GM19025 (cell line): Measurements from ENCODE around the gene GSE1.

Source experiments
- ATAC-seq: cut with Tn5 transposase; IDR thresholded peaks from one replicate; pipeline ENCODE4 v1.9.1; 2021; ENCODE audit warnings: mild to moderate bottlenecking, low read depth, moderate library complexity; ENCODE audit not compliant: unreplicated experiment

Gene GSE1

DNA sequence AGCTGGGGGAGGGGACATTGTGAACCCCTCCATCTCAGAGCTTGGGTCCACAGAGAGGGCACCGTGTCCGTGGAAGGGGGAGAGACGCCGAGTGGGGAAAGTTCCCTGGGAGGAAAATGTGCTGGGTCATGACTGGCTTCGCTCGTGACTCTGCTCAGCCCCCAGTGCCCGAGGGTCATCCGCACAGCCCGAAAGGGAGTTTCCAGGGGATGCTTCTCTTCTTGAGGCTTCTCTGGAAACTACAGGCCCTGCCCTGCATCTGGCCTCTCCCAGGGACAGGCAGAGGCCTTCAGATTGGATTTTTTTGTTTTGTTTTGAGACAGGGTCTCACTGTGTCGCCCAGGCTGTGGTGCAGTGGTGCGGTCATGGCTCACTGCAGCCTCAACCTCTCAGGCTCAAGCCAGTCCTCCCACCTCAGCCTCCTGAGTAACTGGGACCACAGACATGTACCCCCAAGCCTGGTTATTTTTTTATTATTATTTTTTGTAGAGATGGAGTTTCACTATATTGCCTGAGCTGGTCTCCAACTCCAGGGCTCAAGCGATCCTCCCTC is 9.8 kb upstream of the GSE1 start:
- ATAC-seq = no peak

DNA sequence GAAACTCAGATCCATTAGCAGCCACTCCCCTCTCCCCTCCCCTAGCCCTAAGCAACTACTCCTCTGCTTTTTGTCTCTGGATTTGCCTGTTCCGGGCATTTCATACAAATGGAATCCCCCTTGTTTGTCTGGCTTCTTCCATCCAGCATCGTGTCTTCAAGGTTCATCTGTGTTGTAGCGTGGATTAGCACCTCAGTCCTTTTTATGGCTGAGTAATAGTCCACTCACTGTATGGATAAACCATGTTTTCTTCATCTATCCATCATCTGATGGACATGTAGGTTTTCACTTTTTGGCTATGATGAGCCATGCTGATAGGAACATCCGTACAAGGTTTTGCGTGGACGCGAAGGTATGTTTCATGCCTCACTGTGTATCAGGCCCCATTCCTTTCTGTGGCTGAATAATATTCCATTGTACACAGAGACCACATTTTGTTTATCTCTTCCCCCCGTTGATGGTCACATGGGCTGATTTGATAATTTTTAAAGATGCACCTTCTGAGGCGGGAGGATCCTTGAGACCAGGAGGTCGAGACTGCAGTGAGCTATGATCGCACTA is 8.9 kb upstream of the GSE1 start:
- ATAC-seq = no peak

DNA sequence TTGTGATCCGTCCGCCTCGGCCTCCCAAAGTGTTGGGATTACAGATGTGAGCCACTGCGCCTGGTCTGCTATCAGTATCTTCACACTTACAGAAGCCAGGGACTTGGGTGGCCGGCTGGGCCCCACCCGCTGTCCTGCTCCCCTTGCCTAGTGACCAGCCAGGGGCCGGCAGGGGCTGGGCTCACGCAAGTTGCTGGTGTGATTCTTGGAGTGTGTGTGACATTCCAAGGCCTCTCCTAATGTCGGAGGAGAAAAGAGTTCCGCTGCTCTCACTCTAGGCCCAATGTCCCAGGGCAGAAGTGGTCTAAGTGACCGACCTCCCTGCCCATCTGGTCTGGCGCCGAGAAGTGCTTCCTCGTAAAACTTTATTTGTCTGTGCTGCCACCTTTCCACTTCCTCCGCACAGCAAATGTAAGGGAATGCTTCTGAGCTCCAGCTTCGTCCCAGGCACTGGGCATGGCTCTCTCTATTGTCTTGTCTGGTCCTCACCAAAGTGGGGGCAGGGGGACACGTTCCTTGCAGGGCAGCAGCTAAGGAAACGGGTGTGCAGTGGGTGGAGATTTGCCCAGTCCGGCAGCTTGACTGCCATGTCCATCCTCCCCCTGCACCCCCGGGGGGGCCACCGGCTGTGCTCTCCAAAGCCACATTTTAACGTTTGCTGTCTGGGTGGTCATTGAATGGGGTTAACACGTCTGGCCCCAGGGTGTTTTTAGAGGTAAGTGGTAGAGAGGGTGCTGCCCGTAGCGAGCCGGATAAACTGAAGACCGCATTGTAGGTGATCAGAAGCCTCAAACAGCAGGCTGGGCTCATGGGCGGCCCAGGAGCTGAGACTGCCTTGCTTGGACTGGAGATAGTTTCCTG is 7.8 kb upstream of the GSE1 start:
- ATAC-seq = no peak

DNA sequence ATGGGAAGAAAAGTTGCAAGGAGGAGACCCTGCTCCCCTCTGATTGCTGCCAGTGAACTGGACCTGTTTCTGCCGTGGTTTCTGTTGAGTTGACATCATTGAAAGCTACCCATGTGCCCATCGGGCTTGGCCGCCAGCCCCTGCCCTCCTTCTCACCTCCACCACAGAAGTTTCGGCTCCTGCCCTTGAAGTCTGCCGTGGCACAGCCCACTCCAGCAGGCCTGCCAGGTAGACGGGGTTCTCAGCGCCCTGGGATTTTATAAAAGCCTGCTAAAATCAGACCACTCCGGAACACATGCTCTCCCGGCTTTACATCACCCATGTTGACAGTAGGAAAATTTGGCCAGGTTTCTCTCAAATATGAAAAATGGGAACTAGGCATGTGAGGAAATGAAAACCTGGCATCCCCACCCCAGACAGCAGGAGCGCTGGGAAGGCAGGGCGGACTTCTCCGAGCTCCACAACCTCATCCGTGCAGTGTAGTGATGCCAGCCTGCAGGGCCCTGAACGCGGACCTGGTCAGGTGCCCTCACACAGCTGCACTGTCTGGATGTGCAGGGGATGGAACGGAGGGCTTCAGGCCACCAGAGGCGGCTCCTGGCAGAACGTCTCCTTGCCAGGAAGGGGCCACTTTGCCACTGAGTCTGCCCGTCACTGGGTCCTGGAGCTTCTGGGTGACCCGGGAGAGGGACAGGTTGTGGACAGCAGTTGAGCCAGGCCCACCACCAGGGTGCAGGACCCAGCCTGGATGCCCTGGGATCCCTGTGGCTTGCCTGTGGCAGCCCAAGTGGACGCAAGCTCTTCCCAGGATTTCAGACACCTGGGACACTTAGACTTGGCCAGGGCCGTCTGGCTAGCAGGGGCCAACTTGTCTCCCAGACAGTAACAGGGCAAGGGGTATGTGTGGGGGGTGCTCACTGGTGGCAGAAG is 6.9 kb upstream of the GSE1 start:
- no peak for ATAC-seq

DNA sequence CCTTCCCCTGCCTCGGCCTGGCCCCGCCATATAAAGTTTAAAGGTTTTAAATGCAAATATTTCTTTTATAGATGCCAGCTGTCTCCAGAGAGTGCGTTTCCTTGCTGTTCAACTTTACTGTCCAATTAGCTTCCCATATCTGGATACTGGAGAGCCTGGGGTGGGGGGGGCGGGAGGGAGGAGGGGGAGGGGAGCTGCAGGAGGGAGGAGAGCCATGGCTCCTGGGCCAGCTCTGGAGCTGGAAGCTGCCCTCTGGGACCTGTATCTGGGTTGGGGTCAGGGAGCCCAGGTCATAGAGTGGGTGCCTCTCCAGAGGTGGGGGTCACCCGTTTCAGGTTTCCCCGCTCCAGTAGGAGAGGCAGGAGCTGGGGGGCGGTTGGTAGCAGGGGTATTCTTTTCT is 6.2 kb upstream of the GSE1 start:
- ATAC-seq = no peak

DNA sequence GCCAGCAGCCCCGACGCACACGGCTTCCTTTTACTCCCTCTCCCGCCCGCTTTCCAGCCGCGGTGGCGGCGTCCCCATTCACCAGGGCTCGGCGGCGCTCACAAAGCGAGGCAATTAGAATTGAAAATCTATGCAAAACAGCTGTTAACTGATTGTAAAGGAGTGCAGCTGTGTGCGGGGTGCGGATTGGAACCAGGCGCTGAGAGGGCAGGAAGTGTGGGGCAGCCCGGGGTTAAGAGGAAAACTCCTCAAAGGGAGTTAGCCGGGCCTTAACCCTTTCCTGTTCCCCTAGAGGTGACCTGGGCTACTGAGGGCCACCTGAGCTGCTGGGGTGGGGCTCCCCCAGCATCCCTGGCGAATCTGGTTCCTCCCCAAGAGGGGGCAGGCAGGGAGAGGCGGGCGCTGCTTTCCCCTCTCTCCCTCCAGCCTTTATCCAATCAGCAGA is 5.8 kb upstream of the GSE1 start:
- no peak for ATAC-seq

DNA sequence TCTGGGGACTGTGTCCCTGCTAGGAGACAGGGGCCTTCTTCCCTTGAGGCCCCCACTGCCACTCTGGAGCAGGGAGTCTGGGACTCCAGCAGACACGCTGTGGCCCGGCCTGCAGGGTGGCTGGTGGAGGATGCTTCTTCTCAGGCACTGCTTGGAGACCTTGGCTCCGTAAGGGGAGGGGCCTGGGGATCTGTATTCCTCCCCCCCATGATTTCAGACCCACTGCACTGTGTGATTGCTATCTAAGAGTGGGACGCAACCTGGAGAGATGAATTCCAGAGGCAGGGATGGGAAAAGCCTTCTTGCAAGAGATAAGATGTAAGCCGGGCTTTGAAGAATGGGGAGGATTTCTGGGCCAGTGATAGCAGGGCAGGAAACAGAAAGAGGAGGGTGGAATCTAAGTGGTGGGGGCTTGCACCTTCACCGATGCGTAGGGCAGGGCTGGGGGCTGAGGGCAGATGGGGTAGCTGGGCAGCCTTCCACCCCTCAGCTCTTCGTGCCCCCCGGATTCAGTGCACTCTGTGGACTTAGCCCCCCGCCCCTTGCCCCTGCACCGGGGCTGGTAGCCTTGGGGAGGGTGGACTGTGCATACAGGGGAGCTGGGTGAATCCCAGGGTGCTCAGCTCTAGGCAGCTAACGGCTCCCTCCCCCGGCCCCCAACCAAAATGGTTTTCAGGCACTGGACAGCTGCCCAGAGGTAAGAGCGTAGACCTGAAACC is 5.2 kb upstream of the GSE1 start:
- no peak for ATAC-seq

DNA sequence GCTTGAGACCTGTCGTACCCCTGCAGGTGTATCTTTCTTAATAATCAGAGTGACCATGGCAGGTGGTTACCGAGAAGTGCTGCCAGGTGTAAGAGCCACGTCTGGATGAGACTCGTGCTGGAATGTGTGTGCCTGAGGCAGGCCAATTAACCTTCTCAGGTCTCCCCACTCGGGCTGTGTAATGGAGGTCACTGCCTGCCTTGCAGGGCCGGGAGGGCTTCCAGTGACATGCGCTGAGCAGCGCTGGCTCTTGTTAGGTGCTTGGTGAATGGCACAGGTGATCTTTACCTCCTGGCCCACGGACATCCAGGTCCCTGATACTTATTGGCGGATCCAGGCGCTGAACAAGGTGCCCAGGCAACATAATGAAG is 4.6 kb upstream of the GSE1 start:
- no peak for ATAC-seq

DNA sequence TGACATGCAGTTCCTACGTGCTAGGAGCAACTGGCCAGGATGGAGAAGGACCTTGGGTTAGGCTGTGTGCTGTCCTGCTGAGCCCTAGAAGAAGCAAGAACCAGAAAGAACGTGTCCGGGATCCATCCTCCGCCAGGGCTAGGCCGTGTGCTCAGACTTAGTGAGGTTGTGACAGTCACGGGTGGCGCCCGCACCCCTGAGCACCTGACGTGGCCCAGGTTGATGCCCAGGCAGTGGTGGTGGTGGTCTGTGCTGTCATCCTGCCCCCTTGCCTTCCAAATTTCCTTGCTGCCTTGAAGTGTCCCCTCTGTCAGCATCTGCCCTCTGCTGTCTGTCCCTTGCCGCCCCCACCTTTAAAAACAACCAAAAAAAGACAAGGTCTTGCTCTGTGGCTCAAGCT is 4.2 kb upstream of the GSE1 start:
- ATAC-seq = no peak

DNA sequence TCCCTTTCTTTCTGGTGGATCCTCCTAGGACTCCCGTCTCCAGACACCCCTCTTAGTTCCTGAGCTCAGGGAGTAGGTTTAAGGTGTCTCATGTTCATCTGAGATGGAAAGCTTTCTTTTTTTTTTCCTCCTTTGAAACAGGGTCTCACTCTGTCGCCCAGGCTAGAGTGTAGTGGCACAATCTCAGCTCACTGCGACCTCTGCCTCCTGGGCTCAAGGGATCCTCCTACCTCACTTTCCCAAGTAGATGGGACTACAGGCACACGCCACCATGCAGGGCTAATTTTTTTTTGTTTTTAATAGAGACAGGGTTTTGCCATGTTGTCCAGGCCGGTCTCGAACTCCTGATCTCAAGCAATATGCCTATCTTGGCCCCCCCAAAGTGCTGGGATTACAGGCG is 3.6 kb upstream of the GSE1 start:
- ATAC-seq = no peak

DNA sequence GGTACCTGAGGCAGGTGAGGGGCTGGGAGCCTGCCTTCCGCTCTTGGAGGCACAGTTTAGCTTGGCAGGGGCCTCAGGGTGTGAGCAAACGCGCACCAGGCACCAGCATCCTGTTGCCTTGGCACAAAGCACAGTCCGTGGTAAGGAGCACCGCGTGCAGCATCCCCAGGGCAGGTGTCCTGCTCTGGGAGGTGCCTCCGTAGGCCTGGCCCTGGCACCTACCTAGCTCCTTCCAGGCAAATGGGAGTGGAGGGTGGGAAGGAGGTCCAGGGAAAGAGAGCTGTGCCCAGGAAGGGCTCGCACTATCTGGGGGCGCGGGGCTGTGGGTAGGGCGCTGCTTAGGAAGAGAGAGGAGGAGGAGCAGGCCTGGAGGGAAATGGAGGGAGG is 3.1 kb upstream of the GSE1 start:
- no peak for ATAC-seq

DNA sequence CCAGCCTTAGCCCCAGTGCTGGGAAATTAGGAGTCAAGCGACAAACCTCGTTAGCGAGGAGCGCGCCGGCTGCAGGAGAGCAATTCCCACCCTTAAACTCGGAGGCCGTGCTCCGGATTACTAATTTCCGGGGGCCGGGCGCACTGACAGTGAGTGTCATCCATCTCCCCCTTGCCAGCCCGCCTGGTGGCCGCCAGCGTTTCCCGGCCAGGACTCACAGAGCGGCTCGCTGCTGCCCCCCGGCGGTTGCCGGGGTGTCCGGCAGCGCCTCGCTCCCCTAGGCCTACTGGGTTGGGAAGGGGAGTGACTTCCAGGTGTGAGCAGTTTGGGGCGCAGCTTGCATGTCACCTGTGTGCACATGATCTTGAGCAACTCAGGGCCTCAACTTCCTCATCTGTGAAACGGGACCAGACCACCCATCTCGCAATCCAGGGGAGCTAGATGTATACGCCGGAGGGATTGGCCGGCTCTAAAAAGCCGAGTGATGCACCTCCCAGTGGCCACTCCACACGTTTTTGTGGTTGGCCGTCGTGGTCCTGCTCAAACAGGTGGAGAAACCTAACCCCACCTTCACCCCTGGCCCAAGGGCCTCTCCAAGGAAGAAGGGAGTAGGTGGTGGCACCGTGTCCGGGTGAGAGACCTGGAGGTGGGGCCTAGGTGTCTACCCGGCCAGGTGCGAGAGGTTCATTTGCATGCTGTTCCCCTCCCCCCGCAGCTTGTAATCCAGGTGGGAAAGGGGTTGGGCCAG is 2.5 kb upstream of the GSE1 start:
- ATAC-seq = peak; percentile 35

DNA sequence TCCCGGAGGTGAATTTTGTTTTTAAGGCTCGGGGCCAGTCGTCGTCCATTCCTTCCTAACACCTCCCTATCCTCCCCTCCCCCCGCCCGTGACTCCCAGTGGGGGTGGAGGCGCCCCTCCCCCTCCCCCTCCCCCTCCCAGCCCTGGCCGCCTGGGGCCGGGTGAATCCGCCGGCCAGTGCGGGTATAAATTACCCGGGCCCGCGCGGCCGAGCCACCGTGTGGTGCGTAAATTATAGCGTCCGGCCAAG is 2.0 kb upstream of the GSE1 start:
- ATAC-seq = no peak

DNA sequence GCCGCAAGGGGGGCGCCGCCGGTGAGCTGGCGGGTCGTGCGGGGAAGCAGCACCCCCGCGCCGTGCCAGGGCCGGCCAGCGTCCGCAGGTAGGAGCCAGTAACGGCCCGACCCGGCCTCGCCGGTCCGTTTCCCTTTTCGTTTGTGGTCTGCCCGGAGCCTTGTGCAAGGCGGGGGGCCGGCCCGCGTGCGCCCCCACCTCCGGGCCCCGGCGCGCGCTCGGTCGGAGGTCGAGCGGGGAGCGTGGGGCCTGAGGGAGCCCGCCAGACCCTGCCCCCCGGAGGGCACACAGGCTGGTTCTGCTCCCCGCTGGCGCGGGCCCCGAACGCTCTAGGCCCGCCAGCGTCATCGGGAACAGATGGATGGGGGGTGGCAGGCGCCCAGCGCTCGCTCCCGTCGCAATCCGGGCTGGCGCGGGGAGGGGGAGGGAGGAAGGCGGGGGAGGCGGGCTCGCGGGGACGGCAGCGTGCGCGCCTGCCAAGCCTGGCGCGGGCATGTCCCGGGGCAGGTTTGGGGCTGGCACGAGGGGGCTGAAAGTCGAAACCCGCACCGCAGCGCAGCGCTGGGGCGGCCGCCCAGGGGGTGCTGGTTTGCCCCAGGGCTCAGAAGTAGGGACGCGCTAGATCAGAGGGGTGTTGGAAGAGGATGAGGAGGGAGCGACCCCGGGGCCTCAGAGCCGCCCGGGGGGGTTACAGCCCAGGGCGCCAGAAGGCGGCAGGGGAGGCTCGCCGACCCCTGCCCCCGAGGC is 1.5 kb upstream of the GSE1 start:
- no peak for ATAC-seq

DNA sequence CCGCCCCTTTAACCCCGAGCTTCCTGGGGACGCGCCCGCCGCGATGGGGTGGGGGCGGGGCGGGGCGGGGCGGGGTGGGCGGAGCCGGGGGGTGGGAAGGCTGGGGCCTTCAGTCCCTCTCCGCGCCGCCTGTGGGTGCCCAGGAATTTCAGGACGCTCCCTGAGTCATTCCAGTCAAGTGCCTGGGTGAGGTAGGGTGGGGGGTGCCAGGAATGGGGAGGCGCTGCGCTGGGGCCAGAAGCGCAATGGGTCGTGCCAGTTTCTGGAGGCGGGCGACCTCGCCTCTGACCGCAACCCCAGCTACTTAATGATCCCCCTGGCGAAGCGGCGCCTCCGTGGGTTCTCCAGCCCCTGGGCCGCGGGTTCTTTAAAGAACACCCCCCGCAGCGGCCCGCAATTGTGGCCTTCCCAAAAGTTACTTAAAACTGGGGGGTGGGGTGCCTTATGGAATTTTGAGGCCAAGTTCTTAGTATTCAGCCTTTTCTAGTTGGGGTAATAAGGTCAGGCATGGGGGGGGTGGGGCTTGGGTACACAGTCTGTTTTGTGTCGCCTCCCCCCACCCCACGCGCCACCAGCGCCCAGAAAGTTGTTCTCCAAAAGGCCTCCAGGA is 826 bp upstream of the GSE1 start:
- no peak for ATAC-seq

DNA sequence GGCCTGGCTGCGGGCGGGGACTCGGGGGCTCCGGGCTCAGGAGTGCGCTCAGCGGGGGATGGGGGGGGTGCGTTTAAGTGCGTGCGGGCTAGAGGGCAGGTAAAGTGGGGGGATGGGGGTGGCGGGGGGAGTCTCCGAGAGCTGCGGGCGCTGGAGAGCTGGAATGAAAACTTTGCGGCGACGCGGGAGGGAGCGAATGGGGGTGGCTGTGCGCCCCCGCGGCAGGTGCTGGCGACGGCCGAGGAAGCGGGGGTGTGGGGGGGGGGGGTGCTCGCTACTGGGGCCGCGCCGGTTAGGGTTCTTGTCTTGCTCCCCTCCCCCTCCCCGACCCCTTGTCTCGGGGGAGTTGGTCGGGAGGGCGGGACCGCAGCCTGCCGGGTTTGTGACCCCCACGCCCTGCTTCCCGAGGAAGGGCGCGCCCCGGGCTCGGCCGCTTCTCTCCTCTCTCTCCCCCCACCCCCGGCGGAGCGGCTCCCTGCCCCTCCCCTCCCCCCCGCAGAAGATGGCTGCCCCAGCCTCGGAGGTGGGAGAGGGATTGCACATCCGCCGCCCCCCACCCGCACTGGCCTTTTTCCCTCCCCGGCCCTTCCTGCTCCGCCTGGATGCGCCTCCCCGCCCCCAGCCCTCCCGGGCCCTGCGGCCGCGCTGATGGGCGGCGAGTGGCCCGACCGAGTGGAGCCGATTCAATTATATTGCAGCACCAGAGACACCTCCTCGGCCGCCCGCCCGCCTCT is 649 bp downstream of the GSE1 start:
- ATAC-seq = no peak

DNA sequence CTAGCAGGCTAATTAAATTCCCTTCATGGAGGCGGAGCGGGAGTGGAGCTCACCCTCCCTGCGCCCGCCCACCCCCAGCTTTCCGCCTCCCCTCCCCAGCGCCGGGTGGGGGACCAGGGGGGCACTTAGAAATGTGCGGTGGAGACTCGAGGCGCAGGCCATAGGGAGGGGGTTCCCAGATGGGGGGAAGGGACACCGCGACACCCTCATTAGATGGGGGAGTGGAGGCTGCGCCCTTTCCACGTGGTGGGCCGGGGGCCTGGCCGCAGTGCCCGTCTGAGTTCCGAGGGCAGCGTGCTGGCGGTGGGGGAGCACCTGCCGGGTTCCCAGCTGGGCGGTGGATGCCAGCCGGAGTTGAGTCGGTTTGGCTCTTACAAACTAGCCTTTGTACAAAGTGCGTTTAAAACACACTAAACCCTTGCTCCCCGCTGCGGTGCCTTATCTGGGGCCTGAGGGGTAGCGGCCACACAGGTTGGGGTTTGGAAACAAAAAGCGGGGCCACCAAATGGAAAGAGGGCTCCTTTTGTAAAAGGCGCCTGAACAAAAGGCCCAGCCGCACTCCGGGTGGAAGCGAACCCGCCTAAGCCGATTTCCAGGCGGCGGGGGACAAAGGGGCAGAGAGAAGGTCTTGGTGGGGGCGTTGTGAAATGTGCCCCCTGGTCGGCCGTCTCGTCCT is 1.4 kb downstream of the GSE1 start:
- ATAC-seq = no peak
